WTC11 (cell line): ENCODE results near the gene RPS16. TPM values are rescaled to one million over a fixed set of nuclear protein-coding genes. Genes with fewer than 3 reads are reported as not detected.

Experiments
- AR ChIP-seq: fragments of 250-450 bp; sonication (Bioruptor Pico); IDR thresholded peaks from 2 replicates; pipeline ENCODE4 v1.9.0; 2021; ENCODE audit warnings: mild to moderate bottlenecking
- ATF2 ChIP-seq: sonication (generic); formaldehyde crosslinking; IDR thresholded peaks from 2 replicates; pipeline ENCODE4 v1.8.1; 2022; ENCODE audit warnings: low read depth, missing genetic modification reagents, borderline replicate concordance
- ATF6 ChIP-seq: sonication (generic); formaldehyde crosslinking; IDR thresholded peaks from 2 replicates; pipeline ENCODE4 v1.8.1; 2023; ENCODE audit warnings: mild to moderate bottlenecking, missing genetic modification reagents
- CBFB ChIP-seq: sonication (generic); formaldehyde crosslinking; IDR thresholded peaks from 2 replicates; pipeline ENCODE4 v1.8.1; 2022; ENCODE audit warnings: mild to moderate bottlenecking, low read depth, missing genetic modification reagents
- FOXP1 ChIP-seq: sonication (generic); formaldehyde crosslinking; IDR thresholded peaks from 2 replicates; pipeline ENCODE4 v1.8.0; 2022; ENCODE audit warnings: missing genetic modification reagents, mild to moderate bottlenecking, moderate library complexity, borderline replicate concordance
- GABPB1 ChIP-seq: sonication (generic); formaldehyde crosslinking; IDR thresholded peaks from 2 replicates; pipeline ENCODE4 v1.8.1; 2023; ENCODE audit warnings: mild to moderate bottlenecking, missing genetic modification reagents
- IRF2 ChIP-seq: sonication (generic); formaldehyde crosslinking; IDR thresholded peaks from 2 replicates; pipeline ENCODE4 v1.8.0; 2022; ENCODE audit warnings: low read depth, missing genetic modification reagents, borderline replicate concordance
- JUN ChIP-seq: sonication (generic); formaldehyde crosslinking; IDR thresholded peaks from 2 replicates; pipeline ENCODE4 v1.8.0; 2023; ENCODE audit warnings: mild to moderate bottlenecking, missing genetic modification reagents
- MLX ChIP-seq: sonication (generic); formaldehyde crosslinking; IDR thresholded peaks from 2 replicates; pipeline ENCODE4 v1.8.1; 2023; ENCODE audit warnings: mild to moderate bottlenecking, missing genetic modification reagents, moderate library complexity
- NR3C1 ChIP-seq: sonication (generic); formaldehyde crosslinking; conservative IDR thresholded peaks from 2 replicates; pipeline ENCODE4 v1.8.1; 2023; ENCODE audit warnings: low read depth, mild to moderate bottlenecking, missing genetic modification reagents
- PRRX2 ChIP-seq: fragments of 250-450 bp; sonication (Bioruptor Pico); IDR thresholded peaks from 2 replicates; pipeline ENCODE4 v1.8.0; 2021; ENCODE audit warnings: mild to moderate bottlenecking
- RELA ChIP-seq: sonication (generic); formaldehyde crosslinking; IDR thresholded peaks from 2 replicates; pipeline ENCODE4 v1.8.1; 2022; ENCODE audit warnings: missing genetic modification reagents, mild to moderate bottlenecking, borderline replicate concordance
- TCF7 ChIP-seq: sonication (generic); formaldehyde crosslinking; IDR thresholded peaks from 2 replicates; pipeline ENCODE4 v1.8.0; 2022; ENCODE audit warnings: mild to moderate bottlenecking, low read depth, missing genetic modification reagents, moderate library complexity
- TEAD4 ChIP-seq: sonication (generic); formaldehyde crosslinking; IDR thresholded peaks from 2 replicates; pipeline ENCODE4 v1.8.0; 2022; ENCODE audit warnings: mild to moderate bottlenecking, missing genetic modification reagents
- USF2 ChIP-seq: sonication (generic); formaldehyde crosslinking; IDR thresholded peaks from 2 replicates; pipeline ENCODE4 v1.8.1; 2023; ENCODE audit warnings: mild to moderate bottlenecking, missing genetic modification reagents, moderate library complexity
- ZNF281 ChIP-seq: sonication (generic); formaldehyde crosslinking; IDR thresholded peaks from 2 replicates; pipeline ENCODE4 v1.8.0; 2023; ENCODE audit warnings: mild to moderate bottlenecking, missing genetic modification reagents
- ZNF317 ChIP-seq: sonication (generic); formaldehyde crosslinking; IDR thresholded peaks from 2 replicates; pipeline ENCODE4 v1.8.1; 2023; ENCODE audit warnings: low read depth, mild to moderate bottlenecking, moderate library complexity, missing genetic modification reagents, borderline replicate concordance
- ZNF532 ChIP-seq: fragments of 250-450 bp; sonication (Bioruptor Pico); IDR thresholded peaks from 2 replicates; pipeline ENCODE4 v1.9.0; 2021; ENCODE audit warnings: mild to moderate bottlenecking, borderline replicate concordance
- total RNA-seq: library from RNA; stranded (reverse); gene quantifications from 3 replicates; pipeline ENCODE4 v1.2.3, GENCODE V29; 2021

Gene RPS16
- total RNA-seq, 1 experiment from 2014 or later = 2,962 TPM

- TF ChIP-seq ZNF532 (CRISPR knock-in tag) = no peak; the same call in 1 of the 2 replicates
- TF ChIP-seq JUN (CRISPR knock-in tag) = no peak
- TF ChIP-seq ATF2 = no peak
- no peak for TF ChIP-seq ATF6
- peak; percentile 42; the same call in 1 of the 2 replicates for TF ChIP-seq FOXP1 (CRISPR knock-in tag)
- no peak for TF ChIP-seq USF2 (CRISPR knock-in tag)
- no peak; the same call in 1 of the 2 replicates for TF ChIP-seq ZNF281 (CRISPR knock-in tag)
- TF ChIP-seq RELA (CRISPR knock-in tag) = no peak
- TF ChIP-seq ZNF317 (CRISPR knock-in tag) = no peak
- no peak for TF ChIP-seq IRF2 (CRISPR knock-in tag)
- TF ChIP-seq TEAD4 (CRISPR knock-in tag) = peak; percentile 96
- TF ChIP-seq AR (CRISPR knock-in tag) = no peak
- no peak for TF ChIP-seq MLX (CRISPR knock-in tag)
- no peak for TF ChIP-seq PRRX2 (CRISPR knock-in tag)
- no peak for TF ChIP-seq GABPB1 (CRISPR knock-in tag)
- 0 out of 2 replicates have a peak, but pooled peaks have one; percentile 2 for TF ChIP-seq CBFB (CRISPR knock-in tag)
- TF ChIP-seq TCF7 (CRISPR knock-in tag) = no peak
- no peak for TF ChIP-seq NR3C1 (CRISPR knock-in tag)
Observed at GRCh38 chr19:39428283-39429112, 7.3 kb downstream of the RPS16 start (continued).
